Myometrial cell (primary cell): Measurements from ENCODE around the gene NXPH1. TPM values are rescaled to one million over a fixed set of nuclear protein-coding genes. Genes with fewer than 3 reads are reported as not detected.

Experiments used
- total RNA-seq: library from RNA; depleted of rRNA; stranded (reverse); fragments of >200 nt; gene quantifications from 2 replicates; pipeline ENCODE4 v1.2.3, GENCODE V29; 2015

The NXPH1 gene
- total RNA-seq: not detected in 2 replicates

GRCh38 chr7:8433477-8434289 lies at the start of gene NXPH1:
Gene NXPH1, plus strand, starts transcription at chr7:8433609.

Other genes with a start within 250 kb of the NXPH1 start
- 0.71 and 2.3 TPM in 2 replicates for gene ICA1, start 171.4 kb upstream of the NXPH1 start, total RNA-seq